Fibroblast of villous mesenchyme (primary cell): Measurements from ENCODE around the gene SGMS1. TPM values are rescaled to one million over a fixed set of nuclear protein-coding genes. Genes with fewer than 3 reads are reported as not detected.

Experiments used
- DNase-seq: peaks from one replicate; pipeline ENCODE4 v3.0.0-alpha.2; 2010; ENCODE audit warnings: low read depth
- H3K4me3 ChIP-seq: 2 replicates; pipeline ENCODE4 v1.5.1; 2011; ENCODE audit warnings: low read depth, mild to moderate bottlenecking, low read length
- total RNA-seq: library from RNA; depleted of rRNA; stranded (reverse); fragments of >200 nt; gene quantifications from 2 replicates; pipeline ENCODE4 v1.2.3, GENCODE V29; 2012
- TF ChIP-seq, protein P1 (sequence below): IDR thresholded peaks from 2 replicates; pipeline ENCODE4 v1.5.1; 2012; ENCODE audit warnings: low read depth, mild to moderate bottlenecking, low read length; ENCODE audit not compliant: insufficient read depth

SGMS1 gene
- total RNA-seq, 1 donor, result 57.9 TPM

DNA sequence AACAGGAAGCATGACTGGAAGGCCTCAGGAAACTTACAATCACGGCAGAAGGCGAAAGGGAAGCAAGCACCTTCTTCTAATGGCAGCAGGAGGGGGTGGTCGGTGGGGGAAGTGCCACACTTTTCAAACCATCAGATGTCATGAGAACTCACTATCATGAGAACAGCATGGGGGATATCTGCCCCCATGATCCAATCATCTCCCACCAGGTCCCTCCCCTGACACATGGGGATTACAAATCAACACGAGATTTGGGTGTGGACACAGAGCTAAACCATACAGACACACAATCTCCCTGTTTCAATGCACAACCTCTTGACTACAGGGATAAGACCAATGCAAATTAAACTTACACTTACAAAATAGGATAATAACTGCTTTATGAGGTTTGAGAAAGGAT is 97.6 kb downstream of the SGMS1 start:
- H3K4me3 ChIP-seq, result no peak overlapping the region
- DNase-seq, result no peak
- TF ChIP-seq, protein P1, sequence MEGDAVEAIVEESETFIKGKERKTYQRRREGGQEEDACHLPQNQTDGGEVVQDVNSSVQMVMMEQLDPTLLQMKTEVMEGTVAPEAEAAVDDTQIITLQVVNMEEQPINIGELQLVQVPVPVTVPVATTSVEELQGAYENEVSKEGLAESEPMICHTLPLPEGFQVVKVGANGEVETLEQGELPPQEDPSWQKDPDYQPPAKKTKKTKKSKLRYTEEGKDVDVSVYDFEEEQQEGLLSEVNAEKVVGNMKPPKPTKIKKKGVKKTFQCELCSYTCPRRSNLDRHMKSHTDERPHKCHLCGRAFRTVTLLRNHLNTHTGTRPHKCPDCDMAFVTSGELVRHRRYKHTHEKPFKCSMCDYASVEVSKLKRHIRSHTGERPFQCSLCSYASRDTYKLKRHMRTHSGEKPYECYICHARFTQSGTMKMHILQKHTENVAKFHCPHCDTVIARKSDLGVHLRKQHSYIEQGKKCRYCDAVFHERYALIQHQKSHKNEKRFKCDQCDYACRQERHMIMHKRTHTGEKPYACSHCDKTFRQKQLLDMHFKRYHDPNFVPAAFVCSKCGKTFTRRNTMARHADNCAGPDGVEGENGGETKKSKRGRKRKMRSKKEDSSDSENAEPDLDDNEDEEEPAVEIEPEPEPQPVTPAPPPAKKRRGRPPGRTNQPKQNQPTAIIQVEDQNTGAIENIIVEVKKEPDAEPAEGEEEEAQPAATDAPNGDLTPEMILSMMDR, result no peak

DNA sequence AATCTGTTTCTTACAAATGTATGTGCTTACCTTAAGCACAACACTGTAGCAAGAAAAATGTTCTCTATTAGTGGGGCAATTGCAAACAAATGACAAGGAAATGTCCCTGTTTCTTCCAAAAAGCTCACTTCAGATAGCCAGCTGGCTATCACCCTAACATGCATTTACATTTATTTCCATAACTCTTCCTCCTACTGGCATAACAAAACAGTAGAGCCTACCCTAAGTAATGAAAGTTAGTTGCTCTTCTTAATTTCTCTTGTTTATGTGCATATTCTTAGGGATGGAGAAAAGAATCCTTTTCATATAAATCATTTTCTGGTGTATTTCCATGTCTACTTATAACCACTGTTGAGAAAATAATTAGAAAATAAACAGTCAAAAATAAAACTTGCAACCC is 100.4 kb downstream of the SGMS1 start:
- no peak overlapping the region for H3K4me3 ChIP-seq
- TF ChIP-seq, protein P1, result no peak
- no peak for DNase-seq

DNA sequence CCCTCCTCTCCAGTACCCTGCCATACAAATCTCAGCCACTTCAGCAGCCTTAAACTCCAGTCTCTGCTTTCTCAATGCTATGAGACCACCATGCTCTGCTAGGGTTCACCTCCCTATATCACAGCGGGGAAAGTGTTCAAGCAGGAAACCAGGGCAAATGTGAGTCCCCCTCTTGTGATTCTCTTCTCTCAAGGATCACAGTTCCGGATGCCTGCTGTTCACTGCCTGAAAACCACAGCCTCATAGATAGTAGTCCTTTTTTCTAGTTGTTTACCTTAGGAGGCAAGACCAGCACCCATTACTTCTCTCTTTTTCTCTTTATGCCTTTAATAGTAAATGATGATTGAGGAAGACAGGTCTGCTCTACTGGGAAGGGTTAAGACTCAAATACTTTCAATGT is 100.8 kb downstream of the SGMS1 start:
- TF ChIP-seq, protein P1, result no peak
- DNase-seq, result no peak
- no peak overlapping the region for H3K4me3 ChIP-seq

DNA sequence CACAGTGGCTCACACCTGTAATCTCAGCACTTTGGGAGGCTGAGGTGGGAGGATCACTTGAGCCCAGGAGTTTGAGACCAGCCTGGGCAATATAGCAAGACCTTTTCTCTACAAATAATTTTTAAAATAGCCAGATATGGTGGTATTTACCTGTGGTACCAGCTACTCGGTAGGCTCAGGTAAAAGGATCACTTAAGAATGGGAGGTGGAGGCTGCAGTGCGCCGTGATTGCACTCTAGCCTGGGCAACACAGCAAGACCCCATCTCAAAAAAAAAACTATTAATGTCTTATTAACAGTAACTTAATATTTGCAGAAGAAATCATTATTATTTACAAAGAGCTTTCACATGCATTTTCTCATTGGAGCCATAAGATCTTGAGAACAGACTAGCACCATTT is 103.6 kb downstream of the SGMS1 start:
- H3K4me3 ChIP-seq, result no peak overlapping the region
- TF ChIP-seq, protein P1, result no peak
- no peak for DNase-seq

DNA sequence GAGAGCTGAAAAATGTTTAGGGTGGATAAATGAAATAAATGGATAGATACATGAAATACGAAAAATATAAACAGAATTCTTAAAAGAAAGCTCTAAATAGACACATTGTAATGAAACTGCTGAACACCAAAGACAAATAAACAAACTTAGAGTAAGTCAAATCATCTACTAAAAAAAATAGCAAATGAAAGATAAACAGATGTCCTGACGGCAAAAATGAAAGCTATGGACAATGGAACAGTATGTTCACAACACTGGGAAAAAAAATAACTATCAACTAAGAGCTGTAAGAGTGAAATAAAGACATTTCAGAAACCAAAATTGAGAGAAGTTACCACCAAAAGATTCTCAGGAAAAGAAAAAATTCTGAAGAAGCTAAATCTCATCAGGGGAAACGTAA is 106.1 kb downstream of the SGMS1 start:
- TF ChIP-seq, protein P1, result no peak
- no peak overlapping the region for H3K4me3 ChIP-seq
- DNase-seq, result peak; percentile 25

DNA sequence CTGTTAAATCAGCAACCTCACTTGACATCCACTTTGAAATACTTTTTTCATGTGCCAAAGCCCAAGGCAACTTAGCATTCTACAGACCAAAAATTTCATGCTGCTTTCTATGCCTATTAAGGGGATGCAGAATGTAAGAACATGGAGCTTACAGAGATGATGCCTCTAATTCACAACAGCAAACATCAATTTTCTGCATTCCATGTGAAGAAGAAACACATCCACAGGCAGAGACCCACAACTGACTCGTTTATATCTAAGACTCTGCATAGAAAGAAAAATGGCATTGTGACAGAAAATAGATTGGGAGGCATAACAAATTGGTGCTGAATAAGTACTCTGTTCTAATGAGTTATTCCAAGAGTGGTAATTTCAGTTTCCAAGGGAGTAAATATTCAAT is 107.6 kb downstream of the SGMS1 start:
- no peak overlapping the region for H3K4me3 ChIP-seq
- TF ChIP-seq, protein P1, result no peak
- DNase-seq, result no peak

DNA sequence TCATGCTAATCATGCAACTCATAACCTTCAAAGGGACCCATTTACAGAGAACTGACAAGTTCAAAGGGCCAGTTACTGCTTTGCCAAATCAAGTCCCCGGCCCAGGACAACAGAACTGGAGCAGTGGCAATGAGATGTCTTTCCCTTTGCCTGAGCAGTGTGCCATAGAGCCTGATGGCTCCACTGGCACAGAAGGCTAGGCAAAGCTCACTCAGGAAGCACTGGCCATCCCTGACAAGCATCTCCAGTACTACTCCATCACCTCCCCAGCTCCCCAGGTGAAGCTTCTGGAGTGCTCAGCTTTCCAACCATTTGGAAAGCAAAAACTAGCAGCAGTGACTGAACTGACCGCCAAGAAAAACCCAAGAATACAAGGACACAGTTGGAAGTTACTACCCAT is 108.3 kb downstream of the SGMS1 start:
- TF ChIP-seq, protein P1, result no peak

More for the DNA sequence above, 108.3 kb downstream of the SGMS1 start:
- no peak overlapping the region for H3K4me3 ChIP-seq
- no peak for DNase-seq
